HFFc6 (cell line): ENCODE data around the gene TAS1R1. TPM values are rescaled to one million over a fixed set of nuclear protein-coding genes. Genes with fewer than 3 reads are reported as not detected.

Source experiments
- DNase-seq: peaks from one replicate; pipeline ENCODE4 v3.0.0-alpha.2; 2018
- H3K27ac Mint-ChIP-seq: 2 replicates; pipeline ENCODE4 v1.8.0; 2020; ENCODE audit warnings: mild to moderate bottlenecking, mixed read lengths
- H3K27me3 Mint-ChIP-seq: 2 replicates; pipeline ENCODE4 v1.8.0; 2021; ENCODE audit warnings: mild to moderate bottlenecking, moderate library complexity, mixed read lengths; ENCODE audit not compliant: insufficient read depth
- H3K36me3 Mint-ChIP-seq: 2 replicates; pipeline ENCODE4 v1.8.0; 2021; ENCODE audit warnings: low read depth, mixed read lengths
- H3K4me1 Mint-ChIP-seq: 2 replicates; pipeline ENCODE4 v1.8.0; 2020; ENCODE audit warnings: low read depth, mixed read lengths
- H3K4me3 Mint-ChIP-seq: 2 replicates; pipeline ENCODE4 v1.8.0; 2020; ENCODE audit warnings: mild to moderate bottlenecking, moderate library complexity, mixed read lengths
- H3K9me3 Mint-ChIP-seq: 2 replicates; pipeline ENCODE4 v1.8.0; 2020; ENCODE audit warnings: mild to moderate bottlenecking, mixed read lengths
- CTCF ChIP-seq: fragments of 200-600 bp; sonication (generic); IDR thresholded peaks from 2 replicates; pipeline ENCODE4 v1.5.0; 2021; ENCODE audit warnings: antibody characterized with exemption, mild to moderate bottlenecking
- total RNA-seq, 6 experiments: library from RNA; stranded (reverse); fragmentation: NEBNext Ultra II Directional; extraction: Animal tissue kit (Norgen Biotek cat#: 25700); gene quantifications; 2 replicates in 1 of 6; 3 replicates in 5 of 6; pipeline ENCODE4 v1.2.3, GENCODE V29; 2021

The TAS1R1 gene
- total RNA-seq, 6 experiments from 2014 or later: not detected

GRCh38 chr1:6515771-6516170 is 39.3 kb upstream of the TAS1R1 start:
- TF ChIP-seq CTCF: no peak
- H3K4me3 Mint-ChIP-seq: no peak overlapping the region
- H3K9me3 Mint-ChIP-seq: no peaks in the 10 kb centered on the region
- DNase-seq: peak; percentile 15
- peaks cover 5% of the 10 kb centered on the region; the same call in 1 of the 2 replicates for H3K27me3 Mint-ChIP-seq
- H3K36me3 Mint-ChIP-seq: no peaks in the 10 kb centered on the region
- no peak overlapping the region; the same call in 1 of the 2 replicates for H3K27ac Mint-ChIP-seq
- H3K4me1 Mint-ChIP-seq: peaks cover 33% of the 10 kb centered on the region

- Mint-ChIP-seq H3K36me3 (no peaks in the 10 kb centered on the region), H3K9me3 (no peaks in the 10 kb centered on the region), H3K4me1 (peaks cover 46% of the 10 kb centered on the region), H3K4me3 (no peak overlapping the region), H3K27ac (no peak overlapping the region), H3K27me3 (peaks cover 5% of the 10 kb centered on the region; the same call in 1 of the 2 replicates)
- no peak for TF ChIP-seq CTCF
- peak; percentile 13 for DNase-seq
Measured at GRCh38 chr1:6517435-6517851, 37.7 kb upstream of the TAS1R1 start.

GRCh38 chr1:6519491-6519934 is 35.6 kb upstream of the TAS1R1 start:
- Mint-ChIP-seq H3K27me3 (peaks cover 5% of the 10 kb centered on the region; the same call in 1 of the 2 replicates), H3K9me3 (no peaks in the 10 kb centered on the region), H3K4me3 (no peak overlapping the region), H3K27ac (no peak overlapping the region; the same call in 1 of the 2 replicates), H3K36me3 (peaks cover 10% of the 10 kb centered on the region; the same call in 1 of the 2 replicates), H3K4me1 (peaks cover 46% of the 10 kb centered on the region)
- no peak for TF ChIP-seq CTCF
- DNase-seq: no peak

GRCh38 chr1:6519935-6520671 is 35.0 kb upstream of the TAS1R1 start:
- peak; percentile 70 for DNase-seq
- Mint-ChIP-seq H3K27ac (peak overlapping the region; percentile 65), H3K36me3 (peaks cover 10% of the 10 kb centered on the region; the same call in 1 of the 2 replicates), H3K4me3 (no peak overlapping the region), H3K27me3 (peaks cover 5% of the 10 kb centered on the region), H3K4me1 (peaks cover 46% of the 10 kb centered on the region), H3K9me3 (no peaks in the 10 kb centered on the region)
- no peak for TF ChIP-seq CTCF

- Mint-ChIP-seq H3K27me3 (peaks cover 5% of the 10 kb centered on the region), H3K27ac (peak overlapping the region; percentile 65), H3K9me3 (no peaks in the 10 kb centered on the region), H3K36me3 (peaks cover 17% of the 10 kb centered on the region), H3K4me3 (no peak overlapping the region; the same call in 1 of the 2 replicates), H3K4me1 (peaks cover 37% of the 10 kb centered on the region)
- TF ChIP-seq CTCF: no peak
- peak; percentile 76 for DNase-seq
Measured at GRCh38 chr1:6521536-6521935, 33.6 kb upstream of the TAS1R1 start.
